GM18858 (cell line): Measurements from ENCODE around the gene QARS1.

Source experiments
- ATAC-seq: cut with Tn5 transposase; IDR thresholded peaks from one replicate; pipeline ENCODE4 v1.9.1; 2021; ENCODE audit not compliant: unreplicated experiment

QARS1 gene

DNA sequence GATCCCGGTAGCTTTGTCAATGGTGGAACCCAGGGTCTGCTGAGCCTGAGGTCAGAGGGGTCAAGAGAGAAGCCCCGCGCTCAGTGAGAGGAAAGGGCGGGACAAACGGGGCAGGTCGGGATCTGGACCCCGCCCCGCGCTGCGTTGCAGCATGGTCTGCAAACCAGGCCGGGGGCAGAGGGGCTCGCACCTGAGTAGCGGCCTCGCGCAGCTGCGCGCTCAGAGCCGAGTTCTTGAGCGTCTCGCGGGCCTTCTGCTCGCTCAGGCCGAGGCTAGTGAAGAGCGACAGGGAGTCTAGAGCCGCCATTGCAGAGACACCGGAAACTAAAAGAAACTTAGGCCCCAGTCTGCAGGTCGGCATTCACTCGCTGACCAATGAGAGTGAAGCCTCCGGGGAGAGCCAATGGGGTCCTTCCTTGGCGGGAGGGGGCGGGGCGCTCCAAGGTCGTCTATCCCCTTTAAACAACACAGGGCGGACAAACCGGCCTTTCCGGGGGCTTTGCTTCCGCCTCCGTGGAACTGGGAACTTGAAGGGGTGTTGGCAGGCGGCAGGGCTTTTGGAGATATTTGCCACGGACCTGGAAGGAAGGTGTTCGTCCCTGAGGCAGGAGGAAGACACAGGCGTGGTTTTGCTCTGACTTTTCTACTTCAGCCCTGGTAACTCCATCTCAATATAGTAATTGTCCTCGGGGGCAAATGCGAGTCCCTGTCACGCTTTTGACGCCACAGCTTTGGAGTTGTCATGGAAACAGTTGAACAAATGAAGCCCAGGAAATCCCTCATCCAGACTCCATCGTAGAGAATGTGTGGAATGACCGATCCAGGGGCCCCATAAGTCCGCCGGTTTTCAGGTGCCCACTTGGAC is at the start of gene QARS1:
Gene QARS1, minus strand, starts transcription at position 331 of the 865 bp plus-strand sequence. Its CDS starts 24 bp downstream, at position 307.
- ATAC-seq: peak; percentile 65

DNA sequence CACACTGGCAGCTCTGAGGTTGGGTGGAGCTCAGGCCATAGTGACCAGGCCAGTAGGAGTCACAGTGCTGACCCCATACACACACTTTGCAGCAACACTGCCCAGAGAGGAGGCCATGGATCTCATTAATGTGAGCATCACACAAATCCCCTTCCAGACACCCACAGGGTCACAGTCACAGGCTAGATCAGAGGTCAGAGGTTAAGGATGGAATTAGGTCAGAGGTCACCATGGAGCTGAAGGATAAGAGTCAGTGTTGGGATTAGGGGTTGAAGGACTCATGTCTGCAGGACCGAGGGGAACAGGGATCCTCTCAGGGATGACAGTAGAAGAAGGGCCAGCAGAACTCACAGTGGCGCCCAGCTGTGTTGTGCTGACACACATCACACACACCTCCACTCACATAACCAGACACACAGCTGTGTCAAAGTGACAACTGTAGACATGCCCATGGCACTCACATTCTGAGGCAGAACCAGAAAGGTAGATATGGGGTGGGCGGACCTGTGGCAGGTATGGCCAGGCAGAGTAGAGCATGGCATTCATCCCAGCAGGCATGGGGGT is 48.9 kb upstream of the QARS1 start:
- no peak for ATAC-seq

DNA sequence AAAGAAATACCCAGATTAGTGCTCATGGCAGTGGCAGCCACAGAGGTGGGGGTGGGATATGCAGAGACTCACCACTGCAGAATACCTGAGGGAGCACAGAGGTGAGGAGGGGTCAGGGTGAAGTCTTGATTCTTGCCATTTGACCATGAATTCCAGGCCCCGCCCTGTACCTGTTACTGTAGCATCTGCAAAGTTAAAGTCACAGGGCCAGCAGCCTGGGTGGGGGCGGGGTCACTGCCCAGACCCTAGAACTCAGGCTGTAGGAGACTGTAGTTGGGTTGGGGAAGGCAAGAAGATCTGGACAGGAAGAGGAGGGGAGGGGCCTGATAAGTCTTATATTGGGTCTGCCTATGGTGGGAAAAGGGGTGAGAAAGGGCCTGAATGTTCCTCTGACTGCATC is 47.1 kb upstream of the QARS1 start:
- no peak for ATAC-seq

DNA sequence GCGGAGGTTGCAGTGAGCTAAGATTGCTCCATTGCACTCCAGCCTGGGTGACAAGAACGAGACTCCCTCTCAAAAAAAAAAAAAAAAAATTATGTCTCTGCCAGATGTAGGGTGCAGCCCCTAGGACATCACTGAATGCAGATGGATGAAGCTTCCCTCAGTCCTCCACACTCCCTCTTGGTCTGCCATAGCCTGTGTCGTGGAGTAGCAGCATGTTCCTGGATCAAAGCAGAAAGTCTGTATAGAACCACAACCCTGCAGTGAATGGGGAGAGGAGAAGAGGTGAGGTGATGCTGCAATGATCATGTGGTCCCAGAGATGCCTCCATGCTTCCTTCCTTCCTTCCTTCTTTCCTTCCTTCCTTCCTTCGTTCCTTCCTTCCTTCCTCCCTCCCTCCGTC is 43.6 kb upstream of the QARS1 start:
- no peak for ATAC-seq

DNA sequence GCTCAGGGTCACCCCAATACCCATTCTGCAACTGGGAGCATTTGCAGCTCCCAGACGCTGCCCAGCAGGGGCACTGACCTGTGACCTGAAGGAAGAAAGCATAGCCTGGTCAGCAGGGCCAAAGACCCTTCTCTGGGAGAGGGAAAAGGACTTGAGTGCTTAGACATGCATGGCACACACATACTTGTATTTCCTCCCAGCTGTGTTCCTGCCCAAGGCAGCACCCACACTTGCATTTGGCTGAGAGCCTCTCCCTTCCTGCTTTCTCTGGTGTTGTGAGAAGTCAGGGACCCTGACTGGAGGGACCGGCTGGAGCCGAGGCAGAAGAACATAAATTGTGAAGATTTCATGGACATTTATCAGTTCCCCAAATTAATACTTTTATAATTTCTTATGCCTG is 35.5 kb upstream of the QARS1 start:
- ATAC-seq: no peak

DNA sequence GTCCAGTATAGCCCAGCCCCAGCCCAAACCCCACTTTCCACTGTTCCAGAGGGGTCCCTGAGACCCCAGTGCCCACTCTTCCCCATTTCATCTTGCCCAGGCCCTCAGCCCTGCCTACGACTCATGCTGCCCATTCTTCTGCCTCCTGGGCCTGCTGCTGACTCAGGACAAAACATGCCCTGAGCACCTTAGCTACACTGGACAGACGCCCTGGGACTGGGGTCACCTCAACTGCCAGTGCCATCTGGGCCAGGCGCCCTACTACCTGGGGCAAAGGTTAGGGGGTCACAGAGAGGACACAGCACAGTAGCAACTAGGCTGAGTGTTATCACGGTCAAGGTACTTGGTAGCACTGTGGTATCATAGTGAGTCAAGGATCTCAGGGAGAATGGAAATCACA is 30.9 kb upstream of the QARS1 start:
- no peak for ATAC-seq

DNA sequence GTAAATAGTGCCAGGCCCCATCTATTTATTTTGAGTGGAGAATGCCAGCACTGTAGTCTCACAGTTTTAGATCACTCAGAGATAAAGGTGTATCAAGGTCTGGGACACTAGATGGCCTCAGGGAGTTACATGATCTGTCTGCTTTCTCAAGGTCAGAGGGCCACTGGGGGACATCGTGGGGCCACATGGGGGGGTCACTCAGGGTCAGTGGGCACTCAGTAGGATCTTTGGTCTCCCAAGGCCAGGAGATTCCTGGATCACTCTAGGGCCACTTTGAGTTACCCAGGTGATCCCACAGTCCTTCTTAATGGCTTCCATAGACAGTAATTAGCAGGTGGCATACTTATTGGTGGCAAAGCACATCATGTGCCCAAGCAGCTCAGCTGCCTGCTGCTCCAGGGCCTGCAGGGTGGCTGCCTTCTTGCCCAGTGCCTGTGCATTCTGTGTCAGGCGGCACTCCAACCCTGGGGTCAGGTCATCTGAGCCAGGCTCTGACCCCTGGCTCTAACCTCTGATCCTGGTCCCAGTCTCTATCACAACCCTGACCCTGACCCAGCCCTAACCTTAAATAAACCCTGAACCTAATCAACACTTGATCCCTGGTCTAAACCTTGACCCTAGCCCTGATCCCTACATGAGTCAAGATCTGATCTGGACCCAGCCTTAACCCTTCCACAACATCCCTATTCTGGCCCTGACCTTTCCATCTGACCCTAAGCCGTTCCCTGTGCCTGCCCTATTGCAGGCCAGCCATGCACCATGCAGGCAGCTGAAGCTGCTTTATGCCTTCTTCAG is 30.1 kb upstream of the QARS1 start:
- no peak for ATAC-seq

DNA sequence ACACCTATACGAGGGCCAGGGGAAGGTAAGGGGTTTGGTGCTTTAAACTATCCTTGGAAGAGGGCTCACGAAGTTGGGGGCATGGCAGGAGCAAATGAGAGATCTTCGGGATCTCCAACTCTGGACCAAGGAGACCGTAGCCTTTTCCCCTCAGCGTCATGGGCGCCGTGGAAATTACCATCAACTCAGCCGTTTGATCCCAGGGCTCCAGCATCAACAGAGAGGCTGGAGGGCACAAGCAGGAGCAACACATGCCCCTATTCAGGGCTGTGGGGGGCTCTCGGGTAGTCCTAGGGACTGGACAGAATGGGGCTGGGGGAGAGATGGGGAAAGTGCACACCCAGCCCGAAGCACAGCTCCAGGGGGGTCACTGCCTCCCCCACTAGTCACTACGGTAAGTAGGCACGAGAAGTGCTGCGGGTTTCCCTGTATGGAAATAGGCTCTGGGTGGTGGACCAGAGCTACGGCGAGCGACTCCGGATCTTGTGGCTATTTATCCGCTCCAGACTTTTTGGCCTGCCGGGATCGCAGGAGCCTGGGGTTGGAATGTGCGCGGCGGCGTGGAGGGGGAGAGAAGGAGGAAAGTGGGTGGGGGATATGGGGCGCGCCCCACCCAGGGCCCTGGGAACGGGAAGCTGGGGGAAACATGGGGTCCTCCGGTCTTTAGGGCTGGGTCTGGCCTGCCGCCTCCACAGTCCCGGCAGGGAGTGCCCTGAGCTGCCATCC is 28.8 kb upstream of the QARS1 start:
- no peak for ATAC-seq

DNA sequence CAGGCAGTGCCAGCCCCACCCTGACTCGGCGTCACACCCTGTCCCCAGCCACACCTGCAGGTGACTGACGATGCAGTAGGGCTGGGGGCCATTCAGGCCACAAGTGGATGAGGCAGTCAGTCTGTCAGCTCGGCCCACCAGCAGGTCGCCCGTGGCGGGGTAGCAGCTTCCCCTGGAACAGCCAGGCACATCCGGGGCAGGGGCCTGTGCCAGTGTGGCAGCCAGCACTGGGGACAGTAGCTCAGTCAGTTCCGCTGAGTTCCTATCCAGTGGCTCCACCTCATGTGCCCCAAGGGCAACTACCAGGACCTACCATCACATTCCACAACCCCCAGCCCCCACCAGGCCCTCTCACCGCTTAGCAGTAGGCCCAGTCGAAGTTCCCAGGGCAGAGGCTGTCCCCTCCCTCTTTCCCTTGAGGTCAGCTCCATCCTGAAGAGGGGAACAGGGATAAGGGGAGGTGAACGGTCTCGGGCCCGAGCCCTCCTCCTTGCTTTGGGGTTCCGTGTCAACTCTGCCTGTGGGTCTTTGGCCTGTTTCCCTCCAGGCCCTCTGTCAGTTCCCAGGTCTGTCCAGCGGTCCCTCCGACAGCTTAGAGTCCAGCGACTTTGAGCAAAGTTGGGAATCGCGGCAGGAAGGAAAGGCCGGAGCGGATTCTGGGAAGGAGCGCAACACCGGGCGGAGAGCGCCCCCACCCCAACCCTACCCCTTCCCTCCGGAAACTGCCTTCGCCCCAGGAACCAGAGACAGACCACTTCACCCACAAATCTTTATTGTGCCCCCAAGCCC is 28.1 kb upstream of the QARS1 start, which contains the start of gene LAMB2:
Gene LAMB2, minus strand, starts transcription at position 614 of the 789 bp plus-strand sequence. Its CDS starts 183 bp downstream, at position 431.
- no peak for ATAC-seq

DNA sequence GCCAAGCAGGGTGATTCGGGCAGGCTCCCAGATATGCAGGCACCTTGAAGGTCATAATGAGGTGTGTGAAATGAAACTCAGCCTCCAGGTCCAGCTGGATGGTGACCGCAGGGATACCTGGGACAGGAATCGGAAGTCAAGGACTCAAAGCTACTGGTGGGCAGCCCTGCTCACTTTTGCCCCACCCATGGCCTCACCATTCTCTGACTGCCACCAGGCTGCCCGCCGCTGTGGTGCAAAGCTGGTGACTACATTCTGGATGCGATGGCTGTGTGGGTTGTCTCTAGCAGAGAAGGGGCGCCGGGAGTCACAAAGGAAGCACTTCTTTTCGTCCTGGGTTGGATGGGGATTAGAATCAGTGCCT is 27.5 kb upstream of the QARS1 start:
- no peak for ATAC-seq

DNA sequence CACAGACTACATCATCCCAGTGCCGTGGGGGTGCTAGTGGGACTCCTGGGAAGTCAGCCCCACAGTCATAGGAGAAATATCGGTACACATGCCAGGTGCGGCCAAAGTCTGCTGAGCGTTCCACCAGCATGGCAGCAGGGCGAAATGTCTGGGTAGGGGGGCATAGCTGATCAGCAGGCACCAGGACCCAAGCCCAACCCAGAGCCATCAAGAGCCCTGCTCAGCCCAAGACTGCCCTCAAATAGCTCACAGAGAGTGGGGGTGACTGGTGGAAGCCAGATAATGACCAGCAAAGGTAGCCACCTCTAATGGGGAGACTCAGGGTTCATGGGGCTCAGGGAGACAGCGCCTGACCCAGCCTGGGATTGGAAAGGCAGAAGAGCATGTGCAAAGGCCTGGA is 27.0 kb upstream of the QARS1 start:
- no peak for ATAC-seq

DNA sequence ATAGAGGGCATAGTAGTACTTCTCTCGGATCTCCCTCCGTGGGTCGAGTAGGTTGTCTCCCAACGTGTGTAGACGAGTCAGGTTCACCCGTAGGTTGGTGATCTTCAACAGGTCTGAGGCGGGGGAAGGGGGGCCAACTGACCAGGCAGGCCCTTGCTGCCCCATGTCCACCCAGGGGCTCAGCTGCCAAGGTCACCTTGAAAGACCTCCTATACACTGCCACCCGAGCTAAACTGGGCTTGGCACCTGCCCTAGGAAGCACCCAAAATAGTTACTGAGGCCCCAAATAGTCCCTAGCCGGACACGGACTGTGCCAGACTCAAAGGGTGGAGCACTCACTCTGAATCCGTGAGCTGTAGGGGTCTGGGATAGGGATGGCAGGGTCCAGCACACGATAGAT is 26.5 kb upstream of the QARS1 start:
- ATAC-seq: no peak

DNA sequence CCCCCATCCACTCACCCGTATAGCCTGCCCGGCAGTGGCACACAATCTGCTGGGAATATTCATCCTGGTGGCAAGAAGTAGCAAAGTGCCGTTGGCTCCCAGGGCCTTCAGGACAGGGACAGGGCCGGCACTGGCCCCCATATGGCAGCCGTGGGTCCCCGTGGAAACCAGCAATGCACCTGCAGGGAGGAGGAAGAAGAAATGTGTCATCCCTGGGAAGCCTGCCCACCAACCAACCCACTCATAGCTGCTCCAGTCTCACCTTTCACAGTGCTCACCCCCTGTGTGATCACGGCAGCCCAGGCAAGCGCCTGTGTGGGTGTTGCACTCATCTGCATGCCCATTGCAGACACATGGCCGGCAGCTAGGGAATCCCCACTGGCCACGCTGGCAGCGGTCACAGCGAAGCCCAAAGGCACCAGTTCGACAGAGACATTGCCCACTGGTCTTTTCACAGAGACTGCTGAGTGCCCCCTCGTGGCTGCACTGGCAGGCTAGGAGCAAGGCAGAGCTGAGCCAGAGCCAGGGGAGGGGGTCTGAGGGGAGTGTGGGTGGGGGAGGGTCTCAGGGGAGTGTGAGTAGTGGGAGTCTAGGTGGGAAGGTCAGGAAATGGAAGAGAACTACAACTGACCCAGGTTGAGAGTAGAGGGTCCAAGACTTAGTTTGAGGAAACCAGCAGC is 20.6 kb upstream of the QARS1 start:
- no peak for ATAC-seq

DNA sequence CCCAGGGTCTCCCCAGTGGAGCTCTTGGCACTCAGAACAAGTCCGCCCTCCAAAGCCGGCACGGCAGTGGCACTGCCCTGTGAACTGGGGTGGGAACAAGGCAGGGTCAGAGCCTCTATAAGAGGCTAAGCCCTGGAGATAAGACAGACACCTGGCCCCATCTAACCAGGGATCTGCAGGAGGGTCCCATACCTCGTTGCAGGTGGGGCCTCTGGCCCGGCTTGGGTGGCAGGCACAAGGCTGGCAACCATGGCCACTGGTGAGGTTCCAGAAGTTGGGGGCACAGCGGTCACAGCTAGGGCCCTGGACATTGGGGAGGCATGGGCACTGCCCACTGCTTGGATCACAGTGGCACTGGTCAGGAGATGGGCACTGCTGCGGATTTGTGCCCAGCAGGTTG is 19.6 kb upstream of the QARS1 start:
- no peak for ATAC-seq

DNA sequence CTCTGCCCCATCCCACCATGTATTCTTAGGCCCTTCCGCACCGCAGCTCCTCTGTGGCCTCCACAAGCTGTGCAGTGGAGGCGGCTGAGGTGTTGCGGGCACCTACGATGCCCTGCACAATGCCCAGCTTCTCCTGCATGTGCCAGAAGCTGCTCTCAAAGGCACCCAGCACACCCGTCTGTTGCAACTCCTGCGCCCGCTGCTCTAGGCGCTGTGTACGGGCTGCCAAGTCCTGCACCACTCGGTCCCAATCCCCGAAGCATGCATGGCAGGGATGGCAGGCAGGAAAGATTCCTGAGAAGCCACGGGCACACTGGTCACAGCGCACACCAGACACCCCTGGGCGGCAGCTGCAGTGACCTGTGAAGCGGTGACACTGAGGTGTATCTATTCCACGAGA is 19.1 kb upstream of the QARS1 start:
- ATAC-seq: no peak

DNA sequence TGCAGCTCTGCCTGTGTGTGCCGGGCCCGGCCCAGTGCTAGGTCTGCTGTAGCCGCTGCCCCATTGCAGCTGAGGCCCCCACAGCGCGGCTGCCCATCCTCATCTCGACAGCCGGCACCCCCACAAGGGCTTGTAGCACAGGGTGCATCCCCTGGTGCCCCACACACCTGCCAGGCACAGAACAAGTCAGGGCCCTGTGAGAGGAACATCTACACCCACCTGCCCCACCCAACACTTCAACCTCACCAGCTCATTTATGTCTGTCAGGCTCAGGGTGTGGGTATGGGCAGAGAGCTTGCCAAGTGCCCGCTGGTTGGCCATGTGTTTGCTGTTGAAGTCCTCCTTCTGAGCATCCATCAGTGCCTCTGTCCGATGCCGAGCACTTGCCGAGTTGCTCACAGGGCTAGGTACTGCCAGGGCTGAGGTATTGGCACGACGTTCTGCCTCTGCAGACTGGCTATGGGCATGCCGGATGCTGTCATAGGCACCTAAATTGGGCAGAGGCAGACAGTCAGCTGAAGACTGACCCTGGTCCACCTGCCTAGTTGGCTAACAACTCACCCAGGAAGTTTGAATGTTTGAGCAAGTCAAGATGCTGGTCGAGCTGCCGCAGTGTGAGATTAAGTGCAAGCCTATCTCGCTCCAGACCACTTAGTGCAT is 18.5 kb upstream of the QARS1 start:
- no peak for ATAC-seq

DNA sequence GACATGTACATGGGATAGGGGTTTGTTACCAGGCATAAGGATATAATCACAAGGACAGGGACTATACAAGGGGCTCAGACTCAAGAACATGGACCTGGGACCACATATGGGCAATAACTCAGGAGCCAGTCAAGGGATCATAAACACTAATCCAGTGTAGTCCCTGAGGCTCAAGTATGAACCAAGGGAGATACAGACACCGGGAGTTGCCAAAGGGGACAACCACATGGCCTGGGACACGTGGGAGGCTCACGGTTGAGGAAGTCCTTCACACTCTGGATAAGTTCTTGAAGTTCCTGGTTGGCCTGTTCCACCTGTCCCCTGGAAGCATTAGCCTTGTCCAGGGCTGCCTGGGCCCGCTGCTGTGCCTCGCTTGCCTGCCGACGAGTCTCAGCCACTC is 17.9 kb upstream of the QARS1 start:
- ATAC-seq: no peak

DNA sequence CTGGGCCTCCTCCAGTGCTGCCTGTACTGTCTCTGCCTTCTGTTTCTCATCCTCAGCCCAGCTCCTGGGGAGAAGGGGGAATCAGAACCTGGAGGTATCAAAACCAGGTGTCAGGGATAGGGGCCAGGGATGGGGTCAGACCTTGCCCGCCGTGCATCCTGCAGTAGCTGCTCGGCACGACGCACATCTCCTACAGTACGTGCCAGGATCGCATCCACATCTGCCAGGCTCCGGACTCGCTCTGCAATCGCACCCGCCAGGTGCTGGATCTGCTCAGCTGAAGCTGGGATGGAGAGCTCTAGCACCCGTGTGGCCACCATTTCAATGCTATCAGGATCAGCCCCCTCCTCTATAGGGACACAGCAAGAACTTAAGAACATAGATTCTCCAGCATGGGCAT is 17.5 kb upstream of the QARS1 start:
- no peak for ATAC-seq

DNA sequence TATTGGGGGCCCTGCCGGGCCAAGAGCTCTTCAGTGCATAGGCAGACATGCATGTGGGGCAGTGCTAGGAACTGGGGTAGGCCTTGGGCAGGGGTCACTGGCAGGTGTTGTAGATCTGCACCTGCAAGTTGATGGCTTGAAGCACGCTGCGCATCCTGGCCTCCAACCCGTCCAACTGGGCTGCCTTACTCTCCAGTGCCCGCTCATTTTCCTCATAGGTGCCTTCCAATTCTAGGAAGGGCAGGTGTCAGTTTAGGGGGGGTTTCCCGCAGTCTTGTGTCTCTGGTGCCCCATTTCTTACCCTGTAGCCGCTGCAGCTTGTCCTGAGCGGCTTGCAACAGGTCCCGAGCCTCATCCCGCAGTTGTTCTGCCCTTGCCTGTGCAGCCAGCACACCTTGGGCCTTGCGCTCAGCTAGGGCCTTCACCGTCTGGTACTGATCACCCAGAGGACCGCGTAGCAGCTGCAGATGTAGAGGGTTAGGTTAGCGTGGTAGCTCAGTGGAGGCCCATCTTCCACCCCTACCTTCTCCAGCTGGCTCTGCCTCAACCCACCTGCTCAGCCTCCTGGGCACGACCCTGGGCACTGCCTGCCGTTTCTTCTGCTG is 16.7 kb upstream of the QARS1 start:
- no peak for ATAC-seq
